Esophagus muscularis mucosa (tissue), 4 donors: ENCODE results near the gene LPCAT1.

Experiments used
- CTCF ChIP-seq, 3 experiments: fragments of 200-600 bp in 2 of 3; fragments of 450-650 bp in 1 of 3; sonication (generic) in 2 of 3; IDR thresholded peaks; one replicate each; pipeline ENCODE4 v1.5.1; 2017 to 2019; ENCODE audit warnings: antibody characterized with exemption in 3 of 3, mild to moderate bottlenecking in 2 of 3, moderate library complexity in 1 of 3
- EP300 ChIP-seq: sonication (generic); formaldehyde crosslinking; IDR thresholded peaks from one replicate; pipeline ENCODE4 v1.6.1; 2017; ENCODE audit warnings: antibody characterized with exemption
- POLR2A ChIP-seq: fragments of 450-650 bp; IDR thresholded peaks from one replicate; pipeline ENCODE4 v1.6.1; 2017; ENCODE audit warnings: antibody characterized with exemption, moderate library complexity, mild to moderate bottlenecking, low read depth

GRCh38 chr5:1412621-1413020, 111.1 kb downstream of the LPCAT1 start:
- TF ChIP-seq POLR2A (no peak), EP300 (no peak), CTCF (IDR thresholded peaks at IDR 0.05) (no peak)
